Mucosa of descending colon (tissue), 3 donors: ENCODE measurements around the gene CERS4. TPM values are rescaled to one million over a fixed set of nuclear protein-coding genes. Genes with fewer than 3 reads are reported as not detected.

Experiments used
- ATAC-seq: fragments of 200-7000 bp; cut with Tn5 transposase; one replicate; pipeline ENCODE4 v1.9.1; 2020; ENCODE audit warnings: mild to moderate bottlenecking, moderate library complexity
- DNase-seq, 3 donors: peaks; one replicate each; pipeline ENCODE4 v3.0.0-alpha.2; 2020
- H3K36me3 ChIP-seq: fragments of 200-600 bp; one replicate; pipeline ENCODE4 v1.8.0; 2021; ENCODE audit warnings: low read depth, mild to moderate bottlenecking
- H3K4me1 ChIP-seq: fragments of 200-600 bp; one replicate; pipeline ENCODE4 v1.8.0; 2021; ENCODE audit warnings: low read depth, mild to moderate bottlenecking
- H3K4me3 ChIP-seq: fragments of 200-600 bp; one replicate; pipeline ENCODE4 v1.8.0; 2021; ENCODE audit warnings: mild to moderate bottlenecking
- H3K9me3 ChIP-seq: fragments of 200-600 bp; one replicate; pipeline ENCODE4 v1.8.0; 2021; ENCODE audit warnings: mild to moderate bottlenecking
- intact Hi-C, 2 donors: fragments of 100-400 bp; cut with DNase I in 1 of 2; cut with micrococcal nuclease in 1 of 2; formaldehyde crosslinking; loops; one replicate each; pipeline versions ENCODE4 v1.11.0 to v1.11.1; 2022; cut with DNase I, micrococcal nuclease
- total RNA-seq, 3 donors: library from RNA; stranded (reverse); fragmentation: NEBNext Ultra II Directional in 2 of 3; extraction: Animal tissue kit (Norgen Biotek cat#: 25700) in 2 of 3; gene quantifications; one replicate each; pipeline versions ENCODE4 v1.2.1 to v1.2.4, GENCODE V29; 2021 to 2023
- TF ChIP-seq, protein P1 (sequence below): fragments of 200-600 bp; IDR thresholded peaks from one replicate; pipeline ENCODE4 v1.8.0; 2022; ENCODE audit warnings: antibody characterized with exemption, mild to moderate bottlenecking
- donor health status: DM: no; HTN: no; CAD: no; lungs with moderate emphysema.
- donor health status: DM: no; HTN: no; CAD: no.
- donor health status: DM: no; HTN: yes; CAD: no.

The CERS4 gene
- total RNA-seq, 3 donors from 2014 or later: 3.1 to 37.1 (median 4.2) TPM

DNA sequence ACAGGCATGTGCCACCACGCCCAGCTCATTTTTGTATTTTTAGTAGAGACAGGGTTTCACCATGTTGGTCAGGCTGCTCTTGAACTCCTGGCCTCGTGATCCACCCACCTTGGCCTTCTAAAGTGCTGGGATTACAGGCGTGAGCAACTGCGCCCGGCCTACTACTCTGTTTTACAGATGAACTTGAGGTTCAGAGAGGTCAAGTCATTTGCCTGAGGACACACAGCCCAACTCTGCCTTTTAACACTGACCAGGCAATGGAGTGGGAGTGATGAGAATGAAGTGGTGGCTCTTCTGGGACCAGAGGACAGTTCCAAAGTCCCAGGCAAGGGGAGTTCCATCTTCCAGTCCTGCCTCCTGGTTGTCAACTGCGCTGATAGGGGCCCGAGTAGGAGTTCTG is 41.4 kb downstream of the CERS4 start:
- no peak for DNase-seq
- no peak for ATAC-seq
- H3K4me3 ChIP-seq: no peak overlapping the region
- TF ChIP-seq, protein P1, sequence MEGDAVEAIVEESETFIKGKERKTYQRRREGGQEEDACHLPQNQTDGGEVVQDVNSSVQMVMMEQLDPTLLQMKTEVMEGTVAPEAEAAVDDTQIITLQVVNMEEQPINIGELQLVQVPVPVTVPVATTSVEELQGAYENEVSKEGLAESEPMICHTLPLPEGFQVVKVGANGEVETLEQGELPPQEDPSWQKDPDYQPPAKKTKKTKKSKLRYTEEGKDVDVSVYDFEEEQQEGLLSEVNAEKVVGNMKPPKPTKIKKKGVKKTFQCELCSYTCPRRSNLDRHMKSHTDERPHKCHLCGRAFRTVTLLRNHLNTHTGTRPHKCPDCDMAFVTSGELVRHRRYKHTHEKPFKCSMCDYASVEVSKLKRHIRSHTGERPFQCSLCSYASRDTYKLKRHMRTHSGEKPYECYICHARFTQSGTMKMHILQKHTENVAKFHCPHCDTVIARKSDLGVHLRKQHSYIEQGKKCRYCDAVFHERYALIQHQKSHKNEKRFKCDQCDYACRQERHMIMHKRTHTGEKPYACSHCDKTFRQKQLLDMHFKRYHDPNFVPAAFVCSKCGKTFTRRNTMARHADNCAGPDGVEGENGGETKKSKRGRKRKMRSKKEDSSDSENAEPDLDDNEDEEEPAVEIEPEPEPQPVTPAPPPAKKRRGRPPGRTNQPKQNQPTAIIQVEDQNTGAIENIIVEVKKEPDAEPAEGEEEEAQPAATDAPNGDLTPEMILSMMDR: no peak
- no peaks in the 10 kb centered on the region for H3K4me1 ChIP-seq
- intact Hi-C loops: loop anchor here (5.0 to 10.0 kb wide), 2 partner anchors 93 to 306 kb away; partner anchors contain the start of gene TIMM44 (in 2 of the 2)
- H3K36me3 ChIP-seq: no peaks in the 10 kb centered on the region
- H3K9me3 ChIP-seq: no peaks in the 10 kb centered on the region

DNA sequence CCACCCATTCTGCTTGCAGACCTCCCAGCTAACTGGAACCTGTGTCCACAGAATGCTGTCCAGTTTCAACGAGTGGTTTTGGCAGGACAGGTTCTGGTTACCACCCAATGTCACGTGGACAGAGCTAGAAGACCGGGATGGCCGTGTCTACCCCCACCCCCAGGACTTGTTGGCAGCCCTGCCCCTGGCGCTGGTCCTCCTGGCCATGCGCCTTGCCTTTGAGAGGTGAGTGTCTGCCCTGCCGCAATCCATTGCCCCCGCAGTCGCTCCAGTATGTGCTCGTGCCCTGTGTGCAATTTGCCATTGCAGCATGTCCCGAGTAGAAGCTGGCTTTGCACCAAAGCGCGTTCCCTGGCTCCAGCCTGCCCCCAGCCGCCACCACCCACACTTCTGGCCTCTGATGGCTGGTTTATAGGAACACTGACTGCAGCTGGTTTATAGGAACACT is 41.9 kb downstream of the CERS4 start:
- TF ChIP-seq, protein P1: no peak
- Histone ChIP-seq H3K9me3 (no peaks in the 10 kb centered on the region), H3K4me3 (no peak overlapping the region), H3K4me1 (no peaks in the 10 kb centered on the region), H3K36me3 (no peaks in the 10 kb centered on the region)
- ATAC-seq (peak; percentile 7), DNase-seq (peak in 1 of 3 donors; percentile 38)
- intact Hi-C loops: loop anchor here (5.0 to 10.0 kb wide), 2 partner anchors 94 to 306 kb away; partner anchors contain the start of gene TIMM44 (in 2 of the 2)

DNA sequence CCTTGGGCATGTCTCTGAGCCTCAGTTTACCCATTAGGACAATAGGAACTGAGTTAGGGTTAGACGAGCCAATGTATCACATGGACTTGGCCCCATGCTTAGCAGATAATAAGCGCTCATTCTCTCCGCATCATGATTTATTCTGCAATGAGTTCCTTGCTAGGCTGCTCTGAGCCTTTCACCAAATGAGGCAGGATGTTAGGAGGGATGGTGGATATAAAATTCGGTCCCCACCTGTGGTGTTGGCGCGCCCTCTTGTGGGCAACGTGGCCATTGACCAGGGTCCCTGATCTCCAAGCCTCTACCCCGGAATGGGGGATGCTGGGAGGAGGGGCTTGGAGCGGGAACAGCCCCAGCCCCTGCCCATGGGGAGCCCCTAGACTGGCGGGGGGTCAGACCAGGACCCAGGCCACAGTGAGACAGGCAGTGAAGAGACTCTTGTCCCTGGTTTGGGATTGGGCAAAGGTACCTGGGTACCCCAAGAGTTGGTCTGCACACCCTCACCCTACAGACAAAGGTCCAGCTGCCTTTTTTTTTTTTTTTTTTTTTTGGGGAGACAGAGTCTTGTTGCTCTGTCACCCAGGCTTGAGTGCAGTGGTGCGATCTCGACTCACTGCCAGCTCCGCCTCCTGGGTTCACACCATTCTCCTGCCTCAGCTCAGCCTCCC is 43.9 kb downstream of the CERS4 start:
- TF ChIP-seq, protein P1: peak; percentile 78
- DNase-seq: peak; percentile 78 to 88 (median 87)
- peak; percentile 91 for ATAC-seq
- intact Hi-C loops: loop anchor here (5.0 to 10.0 kb wide), 2 partner anchors 96 to 308 kb away; partner anchors contain the start of gene TIMM44 (in 2 of the 2)
- no peaks in the 10 kb centered on the region for H3K9me3 ChIP-seq
- H3K4me3 ChIP-seq: no peak overlapping the region
- H3K4me1 ChIP-seq: no peaks in the 10 kb centered on the region
- no peaks in the 10 kb centered on the region for H3K36me3 ChIP-seq

DNA sequence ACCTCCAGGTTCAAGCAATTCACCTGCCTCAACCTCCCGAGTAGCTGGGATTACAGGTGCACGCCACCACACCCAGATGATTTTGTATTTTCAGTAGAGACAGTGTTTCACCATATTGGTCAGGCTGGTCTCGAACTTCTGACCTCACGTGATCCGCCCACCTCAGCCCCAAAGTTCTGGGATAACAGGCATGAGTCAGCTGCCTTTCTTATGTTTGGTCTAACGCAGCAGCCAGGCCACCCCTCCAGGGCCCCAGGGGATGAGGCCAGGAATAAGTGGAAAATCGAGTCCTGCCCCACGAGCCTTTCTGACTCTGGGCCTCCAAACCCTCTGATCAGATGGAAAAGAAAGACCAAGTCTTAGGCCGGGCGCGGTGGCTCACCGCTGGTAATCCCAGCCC is 44.5 kb downstream of the CERS4 start:
- Histone ChIP-seq H3K36me3 (no peaks in the 10 kb centered on the region), H3K9me3 (no peaks in the 10 kb centered on the region), H3K4me1 (no peaks in the 10 kb centered on the region), H3K4me3 (no peak overlapping the region)
- ATAC-seq (no peak), DNase-seq (no peak)
- intact Hi-C loops: loop anchor here (5.0 to 10.0 kb wide), 2 partner anchors 96 to 309 kb away; partner anchors contain the start of gene TIMM44 (in 2 of the 2)
- TF ChIP-seq, protein P1: no peak

DNA sequence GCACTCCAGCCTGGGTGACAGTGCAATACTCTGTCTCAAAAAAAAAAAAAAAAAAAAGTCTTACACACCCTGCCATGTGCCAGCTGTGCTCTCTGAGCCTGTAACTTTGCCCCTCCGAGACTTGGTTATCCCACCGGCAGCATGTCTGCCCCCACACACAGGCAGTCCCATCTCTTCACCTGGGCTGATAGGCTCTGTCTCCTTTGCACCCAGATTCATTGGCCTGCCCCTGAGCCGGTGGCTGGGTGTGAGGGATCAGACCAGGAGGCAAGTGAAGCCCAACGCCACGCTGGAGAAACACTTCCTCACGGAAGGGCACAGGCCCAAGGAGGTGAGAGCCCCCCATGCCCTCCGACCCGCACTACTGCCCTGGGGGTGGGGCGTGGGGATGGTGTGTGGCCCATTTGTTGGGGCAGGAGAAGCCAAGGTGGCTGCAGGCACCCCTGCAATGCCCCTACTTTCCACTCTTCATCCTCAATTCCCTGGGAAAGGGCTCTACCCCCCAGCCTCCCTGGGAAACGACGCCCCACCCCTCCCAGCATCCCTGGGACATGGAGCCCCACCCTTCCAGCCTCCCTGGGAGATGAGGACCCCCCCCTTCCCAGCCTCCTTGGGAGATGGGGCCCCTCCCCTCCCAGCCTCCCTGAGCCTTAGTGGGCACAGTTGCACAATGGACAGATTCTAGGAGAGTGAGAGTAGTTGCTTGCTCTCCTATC is 45.3 kb downstream of the CERS4 start:
- ATAC-seq (no peak), DNase-seq (no peak)
- intact Hi-C loops: loop anchor here (5.0 to 10.0 kb wide), 2 partner anchors 97 to 310 kb away; partner anchors contain the start of gene TIMM44 (in 2 of the 2)
- H3K36me3 ChIP-seq: no peaks in the 10 kb centered on the region
- TF ChIP-seq, protein P1: no peak
- H3K4me3 ChIP-seq: no peak overlapping the region
- H3K4me1 ChIP-seq: no peaks in the 10 kb centered on the region
- no peaks in the 10 kb centered on the region for H3K9me3 ChIP-seq
